Activated naive CD8-positive, alpha-beta T cell treated with anti-CD3 and anti-CD28 coated beads, Interleukin-2, amount 10 ng/mL, durations not matched to agents 7 days and 5 days (primary cell): ENCODE measurements around the gene KREMEN2. TPM values are rescaled to one million over a fixed set of nuclear protein-coding genes. Genes with fewer than 3 reads are reported as not detected.
"Not testable (repeated sequence)": the region's sequence is repeated elsewhere in the genome, so short reads cannot be mapped to it uniquely, and the experiment has no call there.

ENCODE experiments used
- ATAC-seq: fragments of 150-1000 bp; cut with Tn5 transposase; one replicate; pipeline ENCODE4 v1.10.0; 2021; ENCODE audit warnings: low read depth, moderate library complexity
- POLR2A ChIA-PET: fragments of 350-600 bp; sonication (Branson Sonifier 250); formaldehyde crosslinking; loops from one replicate; lab custom pipeline; 2021; ENCODE audit warnings: antibody characterized with exemption; lab: Charles Lee
- DNase-seq: peaks from one replicate; pipeline ENCODE4 v3.0.0; 2021
- H3K27ac Mint-ChIP-seq: one replicate; pipeline ENCODE4 v1.8.0; 2022; ENCODE audit warnings: mild to moderate bottlenecking, mixed read lengths
- H3K27me3 Mint-ChIP-seq: one replicate; pipeline ENCODE4 v1.8.0; 2022; ENCODE audit warnings: mild to moderate bottlenecking, moderate library complexity, mixed read lengths
- H3K36me3 Mint-ChIP-seq: one replicate; pipeline ENCODE4 v1.8.0; 2021; ENCODE audit warnings: mild to moderate bottlenecking, mixed read lengths
- H3K4me1 Mint-ChIP-seq: one replicate; pipeline ENCODE4 v1.8.0; 2021; ENCODE audit warnings: mixed read lengths
- H3K4me3 Mint-ChIP-seq: one replicate; pipeline ENCODE4 v1.8.0; 2022; ENCODE audit warnings: mild to moderate bottlenecking, moderate library complexity, mixed read lengths
- H3K9me3 Mint-ChIP-seq: one replicate; pipeline ENCODE4 v1.8.0; 2021; ENCODE audit warnings: mixed read lengths
- total RNA-seq, 2 experiments: library from RNA; stranded (reverse); gene quantifications; one replicate each; pipeline ENCODE4 v1.2.3, GENCODE V29; 2021

The KREMEN2 gene
- total RNA-seq, 2 experiments from 2014 or later: 0.36 TPM; not detected in 1

GRCh38 chr16:2930236-2930635, 33.8 kb upstream of the KREMEN2 start:
- H3K4me1 Mint-ChIP-seq: peaks cover 10% of the 10 kb centered on the region
- no peak for DNase-seq
- ATAC-seq: no peak
- peaks cover 3% of the 10 kb centered on the region for H3K36me3 Mint-ChIP-seq
- H3K4me3 Mint-ChIP-seq: no peak overlapping the region
- H3K27ac Mint-ChIP-seq: no peak overlapping the region
- no peaks in the 10 kb centered on the region for H3K9me3 Mint-ChIP-seq
- no peaks in the 10 kb centered on the region for H3K27me3 Mint-ChIP-seq
- POLR2A ChIA-PET: interaction anchor here (1.1 kb wide), 1 partner anchor 51 kb away, joined by 4 read pairs; the partner anchor contains the start of gene PKMYT1

- ATAC-seq, H3K27ac Mint-ChIP-seq, H3K27me3 Mint-ChIP-seq, H3K9me3 Mint-ChIP-seq, DNase-seq, POLR2A ChIA-PET, H3K4me3 Mint-ChIP-seq, H3K36me3 Mint-ChIP-seq: not testable (repeated sequence)
- H3K4me1 Mint-ChIP-seq: peaks cover 12% of the 10 kb centered on the region
These were observed 32.7 kb upstream of the KREMEN2 start for GRCh38 chr16:2931231-2931914.

GRCh38 chr16:2933136-2933535, 30.9 kb upstream of the KREMEN2 start:
- Mint-ChIP-seq H3K27me3 (no peaks in the 10 kb centered on the region), H3K4me3 (no peak overlapping the region), H3K9me3 (no peaks in the 10 kb centered on the region), H3K4me1 (peaks cover 2% of the 10 kb centered on the region), H3K27ac (no peak overlapping the region), H3K36me3 (peaks cover 3% of the 10 kb centered on the region)
- DNase-seq: no peak
- POLR2A ChIA-PET: interaction anchor here (0.6 kb wide), 1 partner anchor 109 kb away, joined by 6 read pairs; no protein-coding TSS in a partner anchor
- ATAC-seq: no peak

GRCh38 chr16:2933701-2934100, 30.4 kb upstream of the KREMEN2 start:
- Mint-ChIP-seq H3K4me3 (no peak overlapping the region), H3K4me1 (peaks cover 2% of the 10 kb centered on the region), H3K27ac (no peak overlapping the region), H3K9me3 (no peaks in the 10 kb centered on the region), H3K36me3 (peaks cover 3% of the 10 kb centered on the region), H3K27me3 (no peaks in the 10 kb centered on the region)
- no peak for DNase-seq
- ATAC-seq: no peak
- POLR2A ChIA-PET: no interaction called here

- ATAC-seq: no peak
- Mint-ChIP-seq H3K4me1 (peaks cover 2% of the 10 kb centered on the region), H3K27me3 (no peaks in the 10 kb centered on the region), H3K4me3 (no peak overlapping the region), H3K36me3 (peaks cover 4% of the 10 kb centered on the region), H3K27ac (no peak overlapping the region), H3K9me3 (no peaks in the 10 kb centered on the region)
- POLR2A ChIA-PET: no interaction called here
- DNase-seq: no peak
These were observed 29.6 kb upstream of the KREMEN2 start for GRCh38 chr16:2934450-2934849.

GRCh38 chr16:2936436-2937011, 27.6 kb upstream of the KREMEN2 start:
- no peak overlapping the region for H3K4me3 Mint-ChIP-seq
- peaks cover 4% of the 10 kb centered on the region for H3K36me3 Mint-ChIP-seq

GRCh38 chr16:2937170-2937569, 26.9 kb upstream of the KREMEN2 start:
- H3K4me3 Mint-ChIP-seq: no peak overlapping the region
- no peaks in the 10 kb centered on the region for H3K9me3 Mint-ChIP-seq
- no peak for DNase-seq
- POLR2A ChIA-PET: no interaction called here
- peaks cover 4% of the 10 kb centered on the region for H3K36me3 Mint-ChIP-seq
- H3K27ac Mint-ChIP-seq: no peak overlapping the region
- no peaks in the 10 kb centered on the region for H3K27me3 Mint-ChIP-seq
- no peak for ATAC-seq
- H3K4me1 Mint-ChIP-seq: peaks cover 2% of the 10 kb centered on the region

More at GRCh38 chr16:2936436-2937011, 27.6 kb upstream of the KREMEN2 start:
- no peaks in the 10 kb centered on the region for H3K27me3 Mint-ChIP-seq
- no peak for ATAC-seq
- peaks cover 2% of the 10 kb centered on the region for H3K4me1 Mint-ChIP-seq
- no peak overlapping the region for H3K27ac Mint-ChIP-seq
- POLR2A ChIA-PET: no interaction called here
- no peak for DNase-seq
- H3K9me3 Mint-ChIP-seq: no peaks in the 10 kb centered on the region

- ATAC-seq (no peak), DNase-seq (no peak)
- peaks cover 6% of the 10 kb centered on the region for H3K36me3 Mint-ChIP-seq
- no peak overlapping the region for H3K27ac Mint-ChIP-seq
- peaks cover 2% of the 10 kb centered on the region for H3K4me1 Mint-ChIP-seq
- POLR2A ChIA-PET: no interaction called here
- no peak overlapping the region for H3K4me3 Mint-ChIP-seq
- no peaks in the 10 kb centered on the region for H3K9me3 Mint-ChIP-seq
- H3K27me3 Mint-ChIP-seq: no peaks in the 10 kb centered on the region
These were observed 25.9 kb upstream of the KREMEN2 start for GRCh38 chr16:2938206-2938605.

- no peak for ATAC-seq
- no peak overlapping the region for H3K27ac Mint-ChIP-seq
- POLR2A ChIA-PET: no interaction called here
- no peaks in the 10 kb centered on the region for H3K27me3 Mint-ChIP-seq
- no peaks in the 10 kb centered on the region for H3K9me3 Mint-ChIP-seq
- H3K4me3 Mint-ChIP-seq: no peak overlapping the region
- peaks cover 2% of the 10 kb centered on the region for H3K4me1 Mint-ChIP-seq
- peaks cover 4% of the 10 kb centered on the region for H3K36me3 Mint-ChIP-seq
- no peak for DNase-seq
These were observed 24.1 kb upstream of the KREMEN2 start for GRCh38 chr16:2939968-2940367.

GRCh38 chr16:2942045-2942444, 22.0 kb upstream of the KREMEN2 start:
- DNase-seq (no peak), ATAC-seq (no peak)
- H3K9me3 Mint-ChIP-seq: no peaks in the 10 kb centered on the region
- no peaks in the 10 kb centered on the region for H3K27me3 Mint-ChIP-seq
- peaks cover 7% of the 10 kb centered on the region for H3K36me3 Mint-ChIP-seq
- H3K4me1 Mint-ChIP-seq: no peaks in the 10 kb centered on the region
- POLR2A ChIA-PET: no interaction called here
- H3K4me3 Mint-ChIP-seq: no peak overlapping the region
- no peak overlapping the region for H3K27ac Mint-ChIP-seq

GRCh38 chr16:2943716-2944115, 20.4 kb upstream of the KREMEN2 start:
- H3K27ac Mint-ChIP-seq, H3K4me3 Mint-ChIP-seq, DNase-seq, POLR2A ChIA-PET, H3K27me3 Mint-ChIP-seq, H3K9me3 Mint-ChIP-seq, H3K4me1 Mint-ChIP-seq, H3K36me3 Mint-ChIP-seq, ATAC-seq: not testable (repeated sequence)

GRCh38 chr16:2946649-2947048, 17.4 kb upstream of the KREMEN2 start:
- ATAC-seq (no peak), DNase-seq (no peak)
- Mint-ChIP-seq H3K27ac (no peak overlapping the region), H3K4me3 (no peak overlapping the region), H3K27me3 (no peaks in the 10 kb centered on the region), H3K4me1 (peaks cover 2% of the 10 kb centered on the region), H3K36me3 (peaks cover 8% of the 10 kb centered on the region), H3K9me3 (no peaks in the 10 kb centered on the region)
- POLR2A ChIA-PET: no interaction called here

- no peaks in the 10 kb centered on the region for H3K9me3 Mint-ChIP-seq
- no peak overlapping the region for H3K27ac Mint-ChIP-seq
- peaks cover 6% of the 10 kb centered on the region for H3K36me3 Mint-ChIP-seq
- H3K4me3 Mint-ChIP-seq: no peak overlapping the region
- H3K4me1 Mint-ChIP-seq: peaks cover 2% of the 10 kb centered on the region
- ATAC-seq (no peak), DNase-seq (no peak)
- POLR2A ChIA-PET: interaction anchor here (1.1 kb wide), 1 partner anchor 29 kb away, joined by 3 read pairs; no protein-coding TSS in a partner anchor
- H3K27me3 Mint-ChIP-seq: no peaks in the 10 kb centered on the region
These were observed 15.0 kb upstream of the KREMEN2 start for GRCh38 chr16:2948807-2949704.
